HepG2 (cell line): ENCODE results near the gene MRFAP1L1. TPM values are rescaled to one million over a fixed set of nuclear protein-coding genes. Genes with fewer than 3 reads are reported as not detected.

ENCODE experiments used
- ASH2L ChIP-seq: fragments of 300-600, 200-600 bp; sonication (generic); IDR thresholded peaks from 2 replicates; pipeline ENCODE4 v1.7.0; 2017; ENCODE audit warnings: low read depth, mild to moderate bottlenecking, moderate library complexity, mixed read lengths, low read length; ENCODE audit not compliant: insufficient read length
- ATF7-NPFF ChIP-seq: sonication (generic); formaldehyde crosslinking; IDR thresholded peaks from 2 replicates; pipeline ENCODE4 v1.8.1; 2023; ENCODE audit warnings: mild to moderate bottlenecking, low read depth, missing genetic modification reagents, moderate library complexity
- EP300 ChIP-seq, 3 experiments: sonication (generic) in 1 of 3; formaldehyde crosslinking in 1 of 3; IDR thresholded peaks; 2 replicates each; pipeline versions ENCODE4 v1.5.1 to v1.6.1; 2011 to 2020; ENCODE audit warnings: low read depth in 2 of 3, low read length in 2 of 3, borderline replicate concordance in 1 of 3, improper control_type of control experiment in 1 of 3, mild to moderate bottlenecking in 1 of 3, missing genetic modification reagents in 1 of 3, moderate library complexity in 1 of 3
- NFYC ChIP-seq: IDR thresholded peaks from 2 replicates; pipeline ENCODE4 v1.6.1; 2016; ENCODE audit warnings: missing genetic modification reagents, missing compliant biosample characterization
- RFX5 ChIP-seq: IDR thresholded peaks from 2 replicates; pipeline ENCODE4 v1.6.1; 2011; ENCODE audit warnings: low read depth, low read length, improper control_type of control experiment
- RFXANK ChIP-seq: IDR thresholded peaks from 2 replicates; pipeline ENCODE4 v1.6.1; 2016
- RXRB ChIP-seq: IDR thresholded peaks from 2 replicates; pipeline ENCODE4 v1.6.1; 2016; ENCODE audit warnings: borderline replicate concordance, missing genetic modification reagents, missing compliant biosample characterization
- SNRNP70 ChIP-seq: fragments of 200-400 bp; formaldehyde crosslinking; IDR thresholded peaks from 2 replicates; pipeline ENCODE4 v1.6.1; 2017; ENCODE audit warnings: mild to moderate bottlenecking, low read depth, low read length, moderate library complexity
- ZFY ChIP-seq: sonication (generic); formaldehyde crosslinking; IDR thresholded peaks from 2 replicates; pipeline ENCODE4 v1.4.0; 2020; ENCODE audit warnings: missing genetic modification reagents
- ZNF441 ChIP-seq: sonication (generic); formaldehyde crosslinking; IDR thresholded peaks from 2 replicates; pipeline ENCODE4 v1.7.0; 2021; ENCODE audit warnings: missing genetic modification reagents, borderline replicate concordance
- ZNF629 ChIP-seq: sonication (generic); formaldehyde crosslinking; conservative IDR thresholded peaks from 2 replicates; pipeline ENCODE4 v1.5.0; 2020; ENCODE audit warnings: missing genetic modification reagents
- ZNF709 ChIP-seq: sonication (generic); formaldehyde crosslinking; IDR thresholded peaks from 2 replicates; pipeline ENCODE4 v1.5.0; 2020; ENCODE audit warnings: mild to moderate bottlenecking, missing genetic modification reagents
- ZNF891 ChIP-seq: sonication (generic); formaldehyde crosslinking; IDR thresholded peaks from 2 replicates; pipeline ENCODE4 v1.5.0; 2020; ENCODE audit warnings: mild to moderate bottlenecking, missing genetic modification reagents
- polyA plus RNA-seq, 8 experiments: library from polyadenylated mRNA; depleted of rRNA in 3 of 8; stranded (reverse) in 7 of 8; unstranded in 1 of 8; fragments of >200 nt; fragmentation: Illumina TruSeq in 4 of 8; extraction: Trizol in 4 of 8; gene quantifications; 2 replicates each; pipeline versions ENCODE4 v1.2.1 to v1.2.3, GENCODE V29; 2011 to 2016; ENCODE audit warnings: low read depth in 4 of 8, missing spikeins in 1 of 8, mixed read lengths in 1 of 8; ENCODE audit not compliant: insufficient read depth in 1 of 8
- total RNA-seq, 5 experiments: library from RNA; depleted of rRNA; stranded (reverse); fragments of >200 nt; fragmentation: Illumina TruSeq; extraction: Trizol; gene quantifications; 2 replicates each; pipeline ENCODE4 v1.2.3, GENCODE V29; 2016; ENCODE audit warnings: low read depth in 1 of 5
- TF ChIP-seq, protein P1 (sequence below): sonication (generic); formaldehyde crosslinking; IDR thresholded peaks from 2 replicates; pipeline ENCODE4 v1.4.0; 2020; ENCODE audit warnings: low read depth, missing genetic modification reagents
- TF ChIP-seq, protein P2 (sequence below): sonication (generic); formaldehyde crosslinking; conservative IDR thresholded peaks from 2 replicates; pipeline ENCODE4 v1.8.0; 2022; ENCODE audit warnings: mild to moderate bottlenecking, moderate library complexity, missing genetic modification reagents
- TF ChIP-seq, protein P3 (sequence below): sonication (generic); formaldehyde crosslinking; IDR thresholded peaks from 2 replicates; pipeline ENCODE4 v1.8.1; 2023; ENCODE audit warnings: mild to moderate bottlenecking, missing genetic modification reagents, borderline replicate concordance
- TF ChIP-seq, protein P4 (sequence below): sonication (generic); formaldehyde crosslinking; IDR thresholded peaks from 2 replicates; pipeline ENCODE4 v1.8.0; 2022; ENCODE audit warnings: missing genetic modification reagents, mild to moderate bottlenecking, inconsistent platforms, borderline replicate concordance
- TF ChIP-seq, protein P5 (sequence below): fragments of 450-650 bp; IDR thresholded peaks from 2 replicates; pipeline ENCODE4 v1.6.1; 2017

The MRFAP1L1 gene
- total and polyA plus RNA-seq, 2 of the 13 experiments (the other 11 are each of a cell fraction or from before 2014, with no cell fraction given) = 44.8 to 76.6 TPM

DNA sequence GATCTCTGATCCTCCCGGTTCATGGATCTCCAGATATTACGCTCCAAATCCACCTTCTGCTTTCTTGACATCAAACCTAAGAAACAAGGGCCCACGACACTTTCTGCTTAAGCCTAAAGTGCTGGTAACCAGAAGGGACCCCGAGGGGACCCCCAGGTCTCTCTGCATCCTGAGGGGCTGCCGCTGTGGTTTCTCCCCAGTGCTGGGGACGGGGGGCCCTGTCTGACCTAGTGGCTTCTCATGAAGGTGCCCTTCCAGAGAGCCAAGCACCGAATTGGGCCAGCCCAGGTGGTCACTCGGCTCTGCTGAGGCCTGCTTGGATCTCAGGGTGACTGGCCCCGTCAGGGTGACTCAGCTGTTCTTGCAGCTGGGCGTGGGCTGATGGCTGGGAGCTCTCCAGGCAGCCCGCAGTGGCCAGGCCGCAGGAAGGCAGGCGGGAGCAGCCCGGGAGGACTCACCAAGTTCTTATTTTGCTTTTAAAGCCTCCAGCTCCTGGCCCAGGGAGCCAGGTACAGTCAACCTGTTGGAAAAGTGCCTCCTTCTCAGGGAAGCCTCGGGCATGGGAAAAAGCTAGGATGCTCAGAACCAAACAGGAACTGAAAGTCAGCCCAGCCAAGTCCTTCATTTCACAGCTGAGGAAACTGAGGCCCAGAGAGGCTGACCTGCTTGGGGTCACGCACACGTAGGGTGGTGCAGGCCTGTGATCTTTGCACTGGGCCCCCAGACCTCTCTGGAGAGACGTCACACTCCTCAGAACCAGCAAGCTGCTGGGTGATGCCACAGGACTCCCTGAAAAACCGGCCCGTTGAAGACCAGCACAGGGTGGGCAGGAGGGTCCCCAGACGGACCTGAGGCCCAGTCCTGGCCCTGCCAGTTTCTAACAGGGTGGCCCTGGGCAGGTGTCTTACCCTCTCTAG, 23.0 kb upstream of the MRFAP1L1 start (continued):
- TF ChIP-seq, protein P1, sequence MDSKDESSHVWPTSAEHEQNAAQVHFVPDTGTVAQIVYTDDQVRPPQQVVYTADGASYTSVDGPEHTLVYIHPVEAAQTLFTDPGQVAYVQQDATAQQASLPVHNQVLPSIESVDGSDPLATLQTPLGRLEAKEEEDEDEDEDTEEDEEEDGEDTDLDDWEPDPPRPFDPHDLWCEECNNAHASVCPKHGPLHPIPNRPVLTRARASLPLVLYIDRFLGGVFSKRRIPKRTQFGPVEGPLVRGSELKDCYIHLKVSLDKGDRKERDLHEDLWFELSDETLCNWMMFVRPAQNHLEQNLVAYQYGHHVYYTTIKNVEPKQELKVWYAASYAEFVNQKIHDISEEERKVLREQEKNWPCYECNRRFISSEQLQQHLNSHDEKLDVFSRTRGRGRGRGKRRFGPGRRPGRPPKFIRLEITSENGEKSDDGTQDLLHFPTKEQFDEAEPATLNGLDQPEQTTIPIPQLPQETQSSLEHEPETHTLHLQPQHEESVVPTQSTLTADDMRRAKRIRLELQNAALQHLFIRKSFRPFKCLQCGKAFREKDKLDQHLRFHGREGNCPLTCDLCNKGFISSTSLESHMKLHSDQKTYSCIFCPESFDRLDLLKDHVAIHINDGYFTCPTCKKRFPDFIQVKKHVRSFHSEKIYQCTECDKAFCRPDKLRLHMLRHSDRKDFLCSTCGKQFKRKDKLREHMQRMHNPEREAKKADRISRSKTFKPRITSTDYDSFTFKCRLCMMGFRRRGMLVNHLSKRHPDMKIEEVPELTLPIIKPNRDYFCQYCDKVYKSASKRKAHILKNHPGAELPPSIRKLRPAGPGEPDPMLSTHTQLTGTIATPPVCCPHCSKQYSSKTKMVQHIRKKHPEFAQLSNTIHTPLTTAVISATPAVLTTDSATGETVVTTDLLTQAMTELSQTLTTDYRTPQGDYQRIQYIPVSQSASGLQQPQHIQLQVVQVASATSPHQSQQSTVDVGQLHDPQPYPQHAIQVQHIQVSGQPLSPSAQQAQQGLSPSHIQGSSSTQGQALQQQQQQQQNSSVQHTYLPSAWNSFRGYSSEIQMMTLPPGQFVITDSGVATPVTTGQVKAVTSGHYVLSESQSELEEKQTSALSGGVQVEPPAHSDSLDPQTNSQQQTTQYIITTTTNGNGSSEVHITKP (CRISPR knock-in tag) = peak; percentile 69; the same call in 1 of the 2 replicates
- no peak for TF ChIP-seq ASH2L
- no peak for TF ChIP-seq ATF7-NPFF (CRISPR knock-in tag)
- TF ChIP-seq, protein P2, sequence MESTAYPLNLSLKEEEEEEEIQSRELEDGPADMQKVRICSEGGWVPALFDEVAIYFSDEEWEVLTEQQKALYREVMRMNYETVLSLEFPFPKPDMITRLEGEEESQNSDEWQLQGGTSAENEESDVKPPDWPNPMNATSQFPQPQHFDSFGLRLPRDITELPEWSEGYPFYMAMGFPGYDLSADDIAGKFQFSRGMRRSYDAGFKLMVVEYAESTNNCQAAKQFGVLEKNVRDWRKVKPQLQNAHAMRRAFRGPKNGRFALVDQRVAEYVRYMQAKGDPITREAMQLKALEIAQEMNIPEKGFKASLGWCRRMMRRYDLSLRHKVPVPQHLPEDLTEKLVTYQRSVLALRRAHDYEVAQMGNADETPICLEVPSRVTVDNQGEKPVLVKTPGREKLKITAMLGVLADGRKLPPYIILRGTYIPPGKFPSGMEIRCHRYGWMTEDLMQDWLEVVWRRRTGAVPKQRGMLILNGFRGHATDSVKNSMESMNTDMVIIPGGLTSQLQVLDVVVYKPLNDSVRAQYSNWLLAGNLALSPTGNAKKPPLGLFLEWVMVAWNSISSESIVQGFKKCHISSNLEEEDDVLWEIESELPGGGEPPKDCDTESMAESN (CRISPR knock-in tag) = no peak
- TF ChIP-seq ZNF441 (CRISPR knock-in tag) = no peak
- TF ChIP-seq ZNF629 = no peak
- no peak for TF ChIP-seq RFX5
- TF ChIP-seq, protein P3, sequence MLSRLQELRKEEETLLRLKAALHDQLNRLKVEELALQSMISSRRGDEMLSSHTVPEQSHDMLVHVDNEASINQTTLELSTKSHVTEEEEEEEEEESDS (CRISPR knock-in tag) = no peak
- TF ChIP-seq, protein P4, sequence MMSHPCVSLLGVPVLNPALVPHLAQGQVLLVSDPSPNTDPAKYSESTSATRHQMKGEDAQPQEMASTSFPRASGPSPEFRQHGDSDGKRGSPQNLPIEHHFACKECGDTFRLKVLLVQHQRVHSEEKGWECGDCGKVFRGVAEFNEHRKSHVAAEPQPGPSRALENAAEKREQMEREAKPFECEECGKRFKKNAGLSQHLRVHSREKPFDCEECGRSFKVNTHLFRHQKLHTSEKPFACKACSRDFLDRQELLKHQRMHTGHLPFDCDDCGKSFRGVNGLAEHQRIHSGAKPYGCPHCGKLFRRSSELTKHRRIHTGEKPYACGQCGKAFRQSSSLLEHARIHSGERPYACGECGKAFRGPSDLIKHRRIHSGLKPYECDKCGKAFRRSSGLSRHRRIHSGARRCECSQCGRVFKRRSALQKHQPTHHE (CRISPR knock-in tag) = no peak
- TF ChIP-seq RFXANK (CRISPR knock-in tag) = no peak
- TF ChIP-seq ZFY (CRISPR knock-in tag) = peak; percentile 92
- TF ChIP-seq SNRNP70 = no peak
- TF ChIP-seq, protein P5, sequence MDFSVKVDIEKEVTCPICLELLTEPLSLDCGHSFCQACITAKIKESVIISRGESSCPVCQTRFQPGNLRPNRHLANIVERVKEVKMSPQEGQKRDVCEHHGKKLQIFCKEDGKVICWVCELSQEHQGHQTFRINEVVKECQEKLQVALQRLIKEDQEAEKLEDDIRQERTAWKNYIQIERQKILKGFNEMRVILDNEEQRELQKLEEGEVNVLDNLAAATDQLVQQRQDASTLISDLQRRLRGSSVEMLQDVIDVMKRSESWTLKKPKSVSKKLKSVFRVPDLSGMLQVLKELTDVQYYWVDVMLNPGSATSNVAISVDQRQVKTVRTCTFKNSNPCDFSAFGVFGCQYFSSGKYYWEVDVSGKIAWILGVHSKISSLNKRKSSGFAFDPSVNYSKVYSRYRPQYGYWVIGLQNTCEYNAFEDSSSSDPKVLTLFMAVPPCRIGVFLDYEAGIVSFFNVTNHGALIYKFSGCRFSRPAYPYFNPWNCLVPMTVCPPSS = no peak
- TF ChIP-seq RXRB (CRISPR knock-in tag) = peak; percentile 55
- TF ChIP-seq ZNF891 = no peak
- TF ChIP-seq NFYC (CRISPR knock-in tag) = 0 out of 2 replicates have a peak, but pooled peaks have one; percentile 9
- TF ChIP-seq ZNF709 (CRISPR knock-in tag) = no peak
- peak in 1 of 2 experiments; percentile 70; a peak in 2 of 4 replicates for TF ChIP-seq EP300 (IDR thresholded peaks at IDR 0.05; ENCODE audit: low read depth in 2 of 2, low read length in 2 of 2)
- peak; percentile 79 for TF ChIP-seq EP300 (CRISPR knock-in tag; IDR thresholded peaks at IDR 0.05; ENCODE audit: borderline replicate concordance)
